Colonic mucosa (tissue), 4 donors: ENCODE data around the gene PDE6B. TPM values are rescaled to one million over a fixed set of nuclear protein-coding genes. Genes with fewer than 3 reads are reported as not detected.

ENCODE experiments used
- DNase-seq: peaks from one replicate; pipeline ENCODE4 v3.0.0-alpha.2; 2020
- H3K27ac ChIP-seq: fragments of 200-600 bp; one replicate; pipeline ENCODE4 v1.8.0; 2021
- H3K27me3 ChIP-seq: fragments of 200-600 bp; one replicate; pipeline ENCODE4 v1.8.0; 2021
- H3K36me3 ChIP-seq: fragments of 200-600 bp; one replicate; pipeline ENCODE4 v1.8.0; 2021
- H3K4me1 ChIP-seq: fragments of 200-600 bp; one replicate; pipeline ENCODE4 v1.8.0; 2021; ENCODE audit warnings: mild to moderate bottlenecking
- H3K4me3 ChIP-seq: fragments of 200-600 bp; one replicate; pipeline ENCODE4 v1.8.0; 2021
- H3K9ac ChIP-seq, 2 donors: one replicate each; pipeline ENCODE4 v1.7.0; 2013; ENCODE audit warnings: control low read depth in 2 of 2, low read depth in 2 of 2, low read length in 2 of 2
- H3K9me3 ChIP-seq: fragments of 200-600 bp; one replicate; pipeline ENCODE4 v1.8.0; 2021
- CTCF ChIP-seq: fragments of 200-600 bp; IDR thresholded peaks from one replicate; pipeline ENCODE4 v1.8.0; 2022; ENCODE audit warnings: antibody characterized with exemption, mild to moderate bottlenecking
- intact Hi-C: fragments of 100-400 bp; cut with DNase I; formaldehyde crosslinking; loops from one replicate; pipeline ENCODE4 v1.14.1; 2022
- total RNA-seq, 2 donors: library from RNA; stranded (reverse); fragmentation: NEBNext Ultra II Directional in 1 of 2; extraction: Animal tissue kit (Norgen Biotek cat#: 25700) in 1 of 2; gene quantifications; one replicate each; pipeline ENCODE4 v1.2.1, GENCODE V29; 2021
- donor health status: healthy.
- donor health status: DM: no; HTN: no; CAD: no.
- donor health status: DM: no; HTN: no; CAD: no.

PDE6B gene
- total RNA-seq, 2 donors from 2014 or later, result 1.2 to 2.3 TPM

GRCh38 chr4:660401-660800, 35.0 kb downstream of the PDE6B start:
- Histone ChIP-seq H3K4me3 (no peak overlapping the region), H3K36me3 (no peaks in the 10 kb centered on the region), H3K9me3 (no peaks in the 10 kb centered on the region), H3K27me3 (no peaks in the 10 kb centered on the region), H3K4me1 (no peaks in the 10 kb centered on the region), H3K9ac (no peak overlapping the region), H3K27ac (no peak overlapping the region)
- DNase-seq, result no peak
- intact Hi-C loops, result no loop called here
- no peak for TF ChIP-seq CTCF

- Histone ChIP-seq H3K4me1 (no peaks in the 10 kb centered on the region), H3K4me3 (no peak overlapping the region), H3K9ac (no peak overlapping the region), H3K9me3 (no peaks in the 10 kb centered on the region), H3K27me3 (no peaks in the 10 kb centered on the region), H3K36me3 (no peaks in the 10 kb centered on the region), H3K27ac (no peak overlapping the region)
- TF ChIP-seq CTCF, result no peak
- no peak for DNase-seq
- intact Hi-C loops, result no loop called here
These were observed 35.9 kb downstream of the PDE6B start for GRCh38 chr4:661231-661630.

- no peak for DNase-seq
- Histone ChIP-seq H3K4me1 (no peaks in the 10 kb centered on the region), H3K4me3 (no peak overlapping the region), H3K27me3 (no peaks in the 10 kb centered on the region), H3K36me3 (no peaks in the 10 kb centered on the region), H3K9me3 (no peaks in the 10 kb centered on the region), H3K9ac (no peak overlapping the region), H3K27ac (no peak overlapping the region)
- intact Hi-C loops, result no loop called here
- no peak for TF ChIP-seq CTCF
These were observed 36.7 kb downstream of the PDE6B start for GRCh38 chr4:661881-662761.

- Histone ChIP-seq H3K4me1 (no peaks in the 10 kb centered on the region), H3K36me3 (no peaks in the 10 kb centered on the region), H3K9me3 (no peaks in the 10 kb centered on the region), H3K27me3 (no peaks in the 10 kb centered on the region), H3K9ac (peak overlapping the region in 1 of 2 donors; percentile 76), H3K4me3 (peak overlapping the region; percentile 48), H3K27ac (no peak overlapping the region)
- TF ChIP-seq CTCF, result no peak
- no peak for DNase-seq
- intact Hi-C loops, result no loop called here
These were observed 37.7 kb downstream of the PDE6B start for GRCh38 chr4:663046-663437.

- intact Hi-C loops, result no loop called here
- H3K4me1 ChIP-seq, result no peaks in the 10 kb centered on the region
- H3K27me3 ChIP-seq, result no peaks in the 10 kb centered on the region
- H3K27ac ChIP-seq, result no peak overlapping the region
- no peak for DNase-seq
- no peaks in the 10 kb centered on the region for H3K36me3 ChIP-seq
- peak overlapping the region; percentile 48 for H3K4me3 ChIP-seq
- H3K9ac ChIP-seq, result peak overlapping the region; percentile 26 to 76
- H3K9me3 ChIP-seq, result no peaks in the 10 kb centered on the region
- no peak for TF ChIP-seq CTCF
These were observed 38.4 kb downstream of the PDE6B start for GRCh38 chr4:663438-664428.
